DMS79 treated with DMSO at 0.1 percent for 48 hours (cell line): ENCODE results near the gene SF3A2.

Source experiments
- DNase-seq: peaks from one replicate; lab custom pipeline; 2025; lab: John Stamatoyannopoulos, UW

The SF3A2 gene

GRCh38 chr19:2291185-2291751 lies 54.6 kb downstream of the SF3A2 start:
- peak; percentile 50 for DNase-seq

GRCh38 chr19:2294687-2295335 lies 58.2 kb downstream of the SF3A2 start:
- no peak for DNase-seq

GRCh38 chr19:2296141-2296540 lies 59.5 kb downstream of the SF3A2 start:
- DNase-seq: no peak
